ENCODE data around the gene NOTO.
"Not testable (repeated sequence)": the region's sequence is repeated elsewhere in the genome, so short reads cannot be mapped to it uniquely, and the experiment has no call there.

The NOTO gene, protein sequence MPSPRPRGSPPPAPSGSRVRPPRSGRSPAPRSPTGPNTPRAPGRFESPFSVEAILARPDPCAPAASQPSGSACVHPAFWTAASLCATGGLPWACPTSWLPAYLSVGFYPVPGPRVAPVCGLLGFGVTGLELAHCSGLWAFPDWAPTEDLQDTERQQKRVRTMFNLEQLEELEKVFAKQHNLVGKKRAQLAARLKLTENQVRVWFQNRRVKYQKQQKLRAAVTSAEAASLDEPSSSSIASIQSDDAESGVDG

DNA sequence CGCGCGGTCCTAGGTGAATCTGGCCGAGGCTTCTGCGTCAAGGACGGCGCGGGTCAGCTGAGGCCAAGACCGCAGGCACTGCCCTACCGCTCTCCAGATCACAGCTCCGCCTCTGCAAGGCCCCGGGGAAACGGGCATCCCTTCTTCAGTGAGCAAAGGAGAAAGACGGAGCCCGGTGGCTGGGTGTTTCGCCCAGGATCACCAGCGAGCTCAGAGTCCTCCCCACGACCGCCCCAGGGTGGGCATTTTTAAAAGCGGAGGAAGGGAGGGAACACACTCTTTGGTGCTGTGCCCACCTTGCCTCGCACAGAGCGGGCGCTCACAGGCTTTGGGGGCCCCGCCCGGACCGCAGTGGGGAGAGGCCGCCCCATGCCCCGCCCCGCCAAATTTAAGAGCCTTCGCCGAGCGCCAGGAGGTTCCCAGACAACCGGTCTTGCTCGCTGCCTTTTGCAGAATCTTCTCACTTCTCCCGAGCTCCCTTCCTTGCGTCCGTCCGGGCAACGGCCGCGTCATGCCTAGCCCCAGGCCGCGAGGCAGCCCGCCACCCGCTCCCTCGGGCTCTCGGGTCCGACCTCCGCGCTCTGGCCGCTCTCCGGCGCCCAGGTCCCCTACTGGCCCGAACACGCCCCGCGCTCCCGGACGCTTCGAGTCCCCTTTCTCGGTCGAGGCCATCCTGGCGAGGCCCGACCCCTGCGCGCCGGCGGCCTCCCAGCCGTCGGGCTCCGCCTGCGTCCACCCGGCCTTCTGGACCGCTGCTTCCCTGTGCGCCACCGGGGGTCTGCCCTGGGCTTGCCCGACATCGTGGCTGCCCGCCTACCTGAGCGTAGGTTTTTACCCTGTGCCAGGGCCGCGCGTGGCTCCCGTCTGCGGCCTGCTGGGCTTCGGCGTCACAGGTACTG, at the start of gene NOTO:
TSS of gene NOTO (plus strand) at position 419 of the 899 bp plus-strand sequence. CDS start at position 512, 93 bp downstream.
- no peak for DNase-seq

DNA sequence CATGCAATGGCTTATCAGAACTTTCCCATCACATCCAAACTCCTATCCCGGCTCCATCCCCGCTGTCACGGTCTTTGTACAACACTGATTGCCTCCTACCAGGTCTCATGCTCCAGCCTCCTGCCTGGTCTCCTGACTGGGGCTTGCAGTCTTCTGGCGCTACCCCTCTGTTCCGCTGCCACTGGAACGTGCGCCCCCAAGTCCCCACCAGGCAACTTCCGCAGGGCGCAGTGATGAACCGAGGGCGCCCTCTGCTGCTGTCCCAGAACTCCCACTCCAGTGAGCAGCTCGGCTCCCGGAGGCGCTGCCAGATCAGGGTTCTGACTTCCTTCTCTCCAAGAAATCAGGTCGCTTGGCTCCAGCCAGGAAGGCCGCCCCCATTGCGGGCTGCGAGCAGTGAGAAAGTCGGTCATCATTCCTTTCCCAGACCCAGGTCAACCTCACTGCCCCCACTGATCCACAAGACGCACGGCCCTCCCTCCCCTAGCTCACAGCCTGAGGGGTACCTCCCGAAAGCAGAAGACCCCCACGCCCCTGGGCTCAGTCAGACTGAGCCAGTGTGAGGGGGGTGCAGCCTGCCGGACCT, 45.7 kb upstream of the NOTO start:
- DNase-seq: no peak

DNA sequence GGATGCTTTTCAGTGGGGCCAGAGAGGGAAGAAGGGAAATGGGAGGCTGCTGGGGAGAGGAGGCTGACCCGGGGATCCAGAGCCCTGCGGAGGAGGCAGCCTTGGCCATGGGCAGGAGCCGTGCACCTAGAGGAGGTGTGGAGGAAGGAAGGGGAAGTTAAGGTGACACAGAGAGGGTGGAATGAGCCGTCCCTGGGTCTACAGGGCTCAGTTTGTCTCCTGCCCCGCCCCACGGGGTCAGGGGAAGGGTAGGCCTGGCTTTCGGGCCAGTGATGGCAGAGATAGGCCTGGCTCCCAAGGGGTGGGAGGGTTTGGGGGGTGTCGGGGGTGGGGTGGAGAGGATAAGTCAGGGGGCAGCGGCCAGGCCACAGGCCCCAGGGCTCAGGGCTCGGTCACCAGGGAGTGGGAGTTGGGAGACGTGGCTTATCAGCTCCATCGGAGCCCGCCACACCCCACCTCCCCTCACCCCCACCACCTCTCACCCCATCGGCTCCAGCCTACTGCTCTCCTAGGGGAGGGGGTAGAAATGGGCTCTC, 39.5 kb upstream of the NOTO start:
- no peak for DNase-seq

DNA sequence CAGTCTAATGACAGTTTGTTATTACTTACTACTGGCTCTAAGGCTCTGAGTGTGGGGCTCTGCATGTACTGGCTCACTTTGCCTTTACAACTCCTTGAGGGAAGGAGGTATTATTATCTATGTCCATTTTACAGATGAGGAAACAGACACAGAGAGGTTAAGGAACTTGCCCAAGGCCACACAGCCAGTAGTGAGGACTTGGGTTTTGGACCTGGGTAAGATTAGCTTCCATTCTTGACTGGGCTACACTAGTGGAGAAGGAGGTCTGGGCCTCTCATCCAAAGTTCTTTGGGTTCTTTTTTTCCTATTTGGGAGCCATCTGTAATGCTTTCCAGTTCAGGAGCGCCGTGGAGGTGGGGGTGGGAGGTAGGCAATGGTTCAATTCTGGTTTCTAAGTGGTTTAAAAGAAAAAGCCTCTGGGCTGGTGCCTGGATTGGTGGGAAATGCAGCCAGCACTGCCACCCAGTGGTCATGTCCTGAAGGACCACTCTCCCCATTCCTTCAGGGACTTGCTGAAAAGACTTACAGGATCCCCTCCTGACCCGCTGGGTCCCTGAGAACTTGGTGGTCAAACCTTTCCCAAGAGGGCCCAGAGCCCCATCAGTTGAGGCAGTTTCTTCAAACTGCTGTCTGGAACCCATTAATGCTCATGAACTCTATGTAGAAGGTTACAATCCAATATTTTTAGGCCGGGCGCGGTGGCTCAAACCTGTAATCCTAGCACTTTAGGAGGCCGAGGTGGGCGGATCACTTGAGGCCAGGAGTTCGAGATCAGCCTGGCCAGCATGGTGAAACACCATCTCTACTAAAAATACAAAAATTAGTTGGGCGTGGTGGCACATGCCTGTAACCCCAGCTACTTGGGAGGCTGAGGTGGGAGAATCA, 38.6 kb upstream of the NOTO start:
- DNase-seq: no peak

DNA sequence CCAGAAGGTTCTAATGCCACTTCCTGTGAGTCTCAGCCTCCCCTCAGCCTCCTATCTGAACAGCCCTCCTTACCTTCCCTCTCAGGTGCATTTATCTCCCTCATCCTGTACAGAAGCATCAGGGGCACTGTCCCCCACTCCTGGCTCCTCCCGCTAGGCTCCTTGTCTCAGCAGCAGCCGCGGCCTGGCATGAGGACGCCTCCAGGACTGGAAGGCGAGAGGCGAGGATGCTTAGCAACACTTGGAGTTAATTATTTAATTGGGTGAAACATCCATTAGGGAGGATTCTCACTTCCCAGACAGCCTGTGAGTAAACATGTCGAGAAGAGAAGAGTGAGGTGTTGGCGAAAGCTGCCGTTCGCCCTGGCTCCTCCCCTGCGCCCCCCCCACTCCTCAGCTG, 36.4 kb upstream of the NOTO start:
- DNase-seq: not testable (repeated sequence)

DNA sequence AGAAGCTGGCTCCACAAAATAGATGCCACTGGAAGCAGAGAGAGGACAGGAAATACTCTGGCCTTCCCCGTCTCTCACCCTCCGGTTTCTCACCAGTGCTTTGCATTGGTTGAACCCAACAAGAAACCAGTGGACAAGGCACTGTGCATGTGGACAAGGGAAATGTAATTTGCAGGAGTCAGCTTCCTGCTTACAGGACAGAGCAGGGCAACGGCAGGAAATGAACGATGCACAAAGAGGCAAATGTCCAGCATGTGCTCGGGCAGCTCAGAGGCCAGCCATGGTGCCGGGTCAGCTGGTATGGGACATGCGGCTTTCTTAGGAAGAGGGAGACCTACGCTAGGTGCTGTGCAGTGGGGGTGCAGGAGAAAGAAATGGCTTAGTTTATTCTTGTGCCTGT, 35.6 kb upstream of the NOTO start:
- not testable (repeated sequence) for DNase-seq

DNA sequence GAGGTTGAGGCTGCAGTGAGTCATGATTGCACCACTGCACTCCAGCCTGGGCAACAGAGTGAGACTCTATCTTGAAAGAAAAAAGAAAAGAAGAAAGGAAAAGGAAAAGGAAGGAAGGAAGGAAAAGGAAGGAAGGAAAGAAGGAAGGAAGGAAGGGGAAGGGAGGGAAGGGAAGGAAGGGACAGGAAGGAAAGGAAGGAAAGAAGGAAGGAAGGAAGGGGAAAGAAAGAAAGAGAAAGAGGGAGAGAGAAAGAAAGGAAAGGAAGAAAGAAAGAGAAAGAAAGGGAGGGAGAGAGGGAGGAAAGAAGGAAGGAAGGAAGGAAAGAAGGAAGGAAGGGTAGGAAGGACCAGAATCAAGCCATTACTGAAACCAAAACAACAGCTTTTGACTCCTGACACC, 34.0 kb upstream of the NOTO start:
- not testable (repeated sequence) for DNase-seq

DNA sequence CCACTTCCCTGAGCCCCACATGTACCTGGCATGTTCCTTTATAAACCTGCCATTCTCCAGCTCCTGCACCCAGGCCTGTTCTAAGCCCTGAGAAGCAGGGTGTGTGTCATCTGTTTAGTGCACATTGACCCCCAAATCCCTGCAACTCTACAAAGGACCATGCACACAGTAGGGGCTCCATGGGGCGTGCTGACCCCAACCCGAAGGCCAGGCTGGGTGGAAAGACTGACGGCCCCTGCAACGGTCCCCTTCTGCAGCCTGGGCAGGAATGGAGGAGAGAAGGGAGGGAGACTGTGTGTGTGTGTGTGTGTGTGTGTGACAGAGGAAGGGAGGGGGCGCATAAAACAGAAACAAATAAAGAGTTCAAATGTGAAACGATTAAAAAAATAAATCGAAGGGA, 32.0 kb upstream of the NOTO start:
- not testable (repeated sequence) for DNase-seq

DNA sequence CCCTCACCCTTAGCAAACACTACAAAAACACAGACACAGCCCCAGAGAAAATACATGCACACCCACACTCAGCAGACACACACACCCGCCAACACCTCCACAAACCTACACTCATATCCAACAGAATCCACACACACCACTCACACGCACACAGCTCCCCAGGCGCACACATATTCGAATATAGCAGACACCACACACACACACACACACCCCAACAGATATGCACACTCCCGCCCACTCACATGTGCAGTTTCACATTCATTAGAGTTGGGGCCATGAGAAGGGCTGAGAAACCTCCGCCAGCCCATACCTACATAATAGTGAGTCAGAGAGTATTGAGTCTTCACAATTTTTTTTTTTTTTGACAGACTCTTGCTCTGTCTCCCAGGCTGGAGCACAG, 29.4 kb upstream of the NOTO start:
- no peak for DNase-seq

DNA sequence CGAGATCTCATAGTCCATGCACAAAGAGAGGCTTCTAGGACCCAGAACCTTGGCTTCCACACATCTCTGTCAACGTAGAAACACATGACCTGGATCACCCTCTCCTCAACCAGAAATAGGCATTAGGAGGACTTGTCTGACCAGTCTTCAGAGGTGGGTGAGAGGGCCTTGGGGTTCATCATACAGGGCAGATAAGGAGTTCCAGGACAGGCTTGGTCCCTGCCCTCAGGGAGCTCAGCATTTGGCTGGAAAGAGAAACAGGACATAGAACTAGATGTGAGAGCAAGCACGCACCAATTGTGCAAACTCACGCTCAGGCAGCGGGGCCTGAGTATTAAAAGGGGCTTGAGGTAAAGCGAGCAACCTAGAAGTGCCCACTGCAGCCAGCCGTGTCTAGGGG, 28.6 kb upstream of the NOTO start:
- no peak for DNase-seq

DNA sequence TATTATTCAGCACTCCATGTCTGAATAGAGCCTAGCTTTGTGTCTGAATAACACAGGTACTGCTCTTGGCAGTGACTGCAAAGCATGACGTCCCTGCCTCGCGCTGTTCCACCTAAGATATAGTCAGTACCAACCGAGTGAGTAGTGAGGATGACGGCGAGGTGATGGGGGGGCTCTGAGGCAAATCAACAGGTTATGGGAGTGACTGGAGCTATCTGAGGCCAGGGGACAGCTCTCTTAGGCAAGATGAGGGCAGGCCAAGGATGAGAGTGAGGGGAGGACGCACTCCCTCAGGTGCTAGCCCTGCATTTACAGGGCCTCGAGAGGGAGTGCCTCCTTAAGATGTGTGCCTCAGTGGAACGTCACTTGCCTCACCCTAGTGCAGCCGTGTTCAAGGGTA, 28.1 kb upstream of the NOTO start:
- no peak for DNase-seq

DNA sequence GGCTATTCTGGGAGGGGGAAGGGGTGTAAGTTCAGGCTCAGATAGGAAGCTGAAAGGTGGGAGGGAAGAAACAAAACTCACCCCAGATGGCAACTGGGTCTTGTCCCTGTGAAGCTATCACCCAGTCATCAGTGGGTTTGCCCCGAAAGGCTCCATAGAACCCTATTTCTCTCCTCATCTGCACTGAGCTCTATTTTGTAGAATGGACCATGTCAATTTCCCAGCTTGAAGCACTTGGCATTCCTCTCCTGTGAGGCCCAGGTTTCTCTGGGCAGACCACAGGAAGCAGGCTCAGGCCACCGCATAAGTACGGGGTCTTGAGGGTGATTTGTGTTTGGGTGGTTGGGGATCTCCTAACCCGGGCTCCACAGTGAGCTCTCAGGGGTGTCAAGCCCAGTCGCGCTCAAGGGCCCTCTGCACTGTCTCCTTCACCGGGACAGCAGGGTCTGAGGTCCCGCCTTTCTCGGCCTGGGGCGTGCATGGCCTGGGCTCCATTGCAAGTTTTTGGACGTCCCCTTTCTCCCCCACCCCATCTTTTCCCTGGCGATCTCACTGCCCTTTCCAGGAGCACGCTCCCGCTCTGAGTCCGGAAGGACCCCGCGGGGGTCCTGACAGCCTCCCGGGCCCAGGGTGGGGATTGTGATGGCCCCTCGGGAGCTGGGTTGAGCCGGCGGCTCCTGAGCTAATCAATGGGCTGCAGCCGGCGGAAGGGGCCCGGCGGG, 27.3 kb upstream of the NOTO start:
- DNase-seq: no peak

DNA sequence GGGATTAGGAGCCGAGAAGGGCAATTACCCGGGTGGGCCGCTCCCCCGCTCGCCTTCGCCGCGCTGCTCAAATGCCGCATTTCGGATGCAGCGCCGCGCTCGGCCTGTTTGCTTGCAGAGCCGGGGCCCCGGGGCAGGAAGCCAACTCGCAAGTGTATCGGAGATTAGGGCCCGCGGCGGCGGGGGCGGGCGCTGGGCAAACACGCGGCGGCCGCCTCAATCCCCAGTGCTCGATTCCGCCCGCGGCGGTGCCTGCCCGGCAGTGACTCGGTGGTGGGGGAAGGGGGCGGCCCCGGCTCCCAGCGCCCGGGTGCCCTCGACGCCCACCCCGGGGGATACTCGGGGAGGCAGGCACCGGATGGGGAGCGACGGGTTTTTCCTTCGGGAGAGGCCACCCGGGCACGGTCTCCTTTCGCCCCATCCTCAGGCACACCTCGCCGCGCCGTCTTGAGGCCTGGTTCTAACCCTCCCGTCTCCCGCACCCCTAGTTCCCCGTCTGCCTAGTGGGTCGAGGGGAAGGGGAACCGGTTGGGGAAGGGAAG, 26.6 kb upstream of the NOTO start:
- no peak for DNase-seq

DNA sequence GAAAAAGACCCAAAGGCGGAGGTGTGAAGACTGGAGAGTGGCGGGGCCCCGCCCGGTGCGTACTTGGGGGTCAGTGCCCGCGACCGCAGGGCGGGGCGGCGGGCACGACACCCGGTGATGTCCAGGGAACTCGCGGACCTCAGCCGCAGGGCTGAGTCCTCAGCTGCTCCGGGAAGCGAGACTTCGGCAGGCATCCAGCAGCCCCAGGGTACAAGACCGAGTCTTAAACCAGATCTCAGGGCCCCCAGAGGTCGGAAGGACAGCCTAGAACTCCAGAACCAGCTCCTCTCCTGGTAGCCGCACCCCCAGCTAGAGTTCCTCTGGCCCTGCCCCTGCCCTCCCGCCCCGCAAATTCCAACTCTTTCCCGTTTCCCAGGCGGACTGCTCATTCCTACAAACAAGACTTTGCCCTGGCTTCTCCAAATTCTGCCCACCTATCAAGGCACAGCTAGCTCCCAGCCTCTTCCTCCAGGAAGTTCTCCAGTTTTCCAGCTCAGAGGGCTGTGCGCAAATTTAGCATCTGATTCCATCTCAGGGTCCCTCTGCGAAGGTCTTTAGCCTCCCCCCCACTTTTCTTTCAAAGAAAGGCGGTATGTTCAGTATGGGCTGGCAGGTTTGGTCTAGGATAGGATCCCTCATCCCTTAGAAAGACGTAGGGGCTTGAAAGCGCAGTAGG, 26.0 kb upstream of the NOTO start:
- DNase-seq: no peak

DNA sequence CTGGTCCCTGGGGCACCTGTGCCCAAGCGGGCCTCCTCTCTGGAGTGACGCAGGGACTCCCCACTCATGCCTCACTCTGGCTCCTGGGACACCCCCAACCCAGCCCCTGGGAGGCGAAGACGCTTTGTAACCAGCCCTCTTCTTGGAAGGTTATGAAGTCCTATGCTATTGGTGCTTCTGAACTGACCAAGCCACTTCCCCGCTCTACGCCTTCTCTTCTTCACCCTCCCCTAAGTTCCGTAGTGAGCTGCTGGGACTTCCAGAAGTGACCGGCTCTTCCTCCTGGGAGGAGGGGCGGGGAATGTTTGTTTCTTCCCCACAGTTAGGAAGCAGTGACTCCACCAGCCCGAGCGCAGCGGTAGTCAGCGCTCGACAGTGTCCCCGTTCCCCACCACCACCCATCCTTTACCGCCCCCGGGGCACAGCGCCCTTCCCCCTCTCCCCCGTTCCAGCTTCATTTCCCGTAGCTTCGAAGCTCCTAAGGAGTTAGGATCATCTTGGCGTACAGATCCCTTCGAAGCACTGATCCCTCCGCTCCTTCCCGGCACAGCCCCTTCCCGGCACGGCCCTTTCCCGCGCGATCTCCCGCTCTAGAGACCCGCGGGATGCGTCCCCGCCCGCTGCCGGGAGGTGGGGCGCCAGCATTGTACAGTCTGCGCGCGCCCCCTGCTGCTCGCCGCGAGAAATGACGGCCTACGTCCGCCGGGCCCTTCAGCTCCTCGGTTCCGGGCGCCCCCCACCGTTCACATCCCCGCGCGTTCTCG, 25.3 kb upstream of the NOTO start:
- no peak for DNase-seq

DNA sequence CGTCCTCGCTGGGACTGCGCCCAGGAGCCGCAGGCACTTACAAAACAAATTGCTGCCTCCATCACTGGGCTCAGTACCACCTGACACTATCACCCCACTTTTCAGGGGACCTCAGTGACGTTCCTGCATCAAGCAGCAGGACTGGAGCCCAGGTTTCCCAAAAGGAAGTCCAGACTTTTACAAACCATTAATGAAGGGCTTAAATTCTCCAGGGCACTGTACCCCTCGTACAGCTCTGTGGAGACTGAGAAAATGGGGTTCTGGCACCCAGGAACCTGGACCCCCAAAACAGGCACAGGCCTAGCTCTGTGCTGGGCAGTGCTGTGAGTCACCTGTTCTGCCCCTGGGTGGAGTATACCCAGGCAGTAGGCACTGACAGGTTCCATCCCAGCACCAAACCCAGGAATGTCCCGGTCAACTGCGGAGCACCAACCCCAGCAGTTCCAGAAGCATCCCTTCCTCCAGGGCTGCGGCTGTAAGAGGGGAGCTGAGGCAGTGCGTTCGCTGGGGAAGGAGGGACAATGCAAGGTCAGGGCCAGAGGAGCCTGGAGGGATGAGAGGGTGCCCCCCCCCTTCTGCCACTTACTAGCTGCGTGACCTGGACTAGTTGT, 24.6 kb upstream of the NOTO start:
- no peak for DNase-seq

DNA sequence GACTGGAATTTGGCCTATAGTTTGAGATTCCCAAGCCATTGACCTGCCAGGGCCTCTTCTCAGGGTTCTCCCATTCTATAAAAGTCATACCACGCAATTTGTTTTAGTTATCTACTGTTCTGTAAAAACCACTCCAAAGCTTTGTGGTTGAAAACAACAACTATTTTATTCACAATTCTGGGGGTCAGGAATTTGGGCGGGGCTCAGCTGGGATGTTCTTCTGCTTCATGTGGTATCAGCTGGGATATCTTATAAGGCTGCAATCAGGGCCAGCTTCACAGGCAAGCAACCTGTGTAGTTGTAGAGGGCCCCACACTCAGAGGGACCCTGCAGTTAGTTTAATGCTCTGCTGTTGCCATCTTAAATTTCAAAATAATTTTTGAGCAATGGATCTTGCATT, 16.4 kb upstream of the NOTO start:
- DNase-seq: no peak

DNA sequence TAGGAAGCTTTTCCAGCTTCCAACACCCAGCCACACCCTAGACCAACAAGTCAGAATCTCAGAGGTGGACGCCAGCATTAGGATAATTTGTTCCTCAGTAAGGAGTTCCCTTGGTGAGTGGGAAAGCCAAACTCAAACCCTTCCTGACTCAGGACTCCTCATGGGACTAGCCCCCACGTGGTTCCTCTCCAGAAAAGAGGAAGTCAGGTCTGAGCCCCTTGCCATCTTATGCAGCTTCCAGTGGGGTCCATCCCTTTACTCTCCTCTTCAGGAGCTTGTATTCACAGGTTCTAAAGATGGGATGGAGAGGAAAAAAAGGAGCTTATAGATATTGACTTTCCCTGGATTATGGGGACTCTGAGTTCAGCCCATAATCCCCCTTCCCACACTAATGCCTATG, 14.8 kb upstream of the NOTO start:
- DNase-seq: no peak

DNA sequence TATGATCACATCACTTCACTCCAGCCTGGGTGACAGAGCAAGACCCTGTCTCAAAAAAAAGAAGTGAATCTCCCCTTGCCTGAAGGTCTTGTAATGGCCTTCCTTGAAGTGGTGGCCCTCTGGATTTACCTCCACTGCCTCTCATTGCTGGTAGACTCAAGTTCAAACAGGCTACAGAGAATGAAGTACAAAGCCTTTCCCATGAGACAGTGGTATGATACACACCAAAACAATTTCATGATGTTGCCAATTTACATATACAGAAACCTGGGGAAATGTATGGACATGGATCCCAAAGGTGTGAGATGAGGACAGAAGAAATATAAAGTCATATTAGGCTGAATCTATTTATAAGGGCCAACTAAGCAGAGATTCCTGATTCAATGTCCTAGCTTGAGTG, 4.8 kb upstream of the NOTO start:
- DNase-seq: no peak

DNA sequence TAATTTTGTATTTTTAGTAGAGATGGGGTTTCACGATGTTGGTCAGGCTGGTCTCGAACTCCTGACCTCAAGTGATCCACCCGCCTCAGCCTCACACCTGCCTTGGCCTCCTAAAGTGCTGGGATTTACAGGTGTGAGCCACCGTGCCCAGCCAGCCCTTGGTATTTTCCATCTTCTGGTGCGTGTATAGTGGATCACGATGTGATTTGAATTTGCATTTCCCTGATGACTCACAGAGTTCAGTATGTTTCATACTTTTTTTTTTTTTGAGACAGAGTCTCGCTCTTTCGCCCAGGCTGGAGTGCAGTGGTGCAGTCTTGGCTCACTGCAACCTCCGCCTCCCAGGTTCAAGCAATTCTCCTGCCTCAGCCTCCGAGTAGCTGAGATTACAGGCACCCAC, 2.1 kb upstream of the NOTO start:
- not testable (repeated sequence) for DNase-seq

Measured in NCI-H187 treated with DMSO at 0.1 percent for 48 hours (cell line).